Esophagus muscularis mucosa (tissue), 4 donors: ENCODE results near the gene OLFM2. TPM values are rescaled to one million over a fixed set of nuclear protein-coding genes. Genes with fewer than 3 reads are reported as not detected.

ENCODE experiments used
- DNase-seq: peaks from one replicate; pipeline ENCODE4 v3.0.0-alpha.2; 2017; ENCODE audit errors: extremely low spot score
- H3K27ac ChIP-seq, 4 donors: fragments of 200-600 bp; sonication (generic); replicated peaks in 1 of 4; 1 replicate in 3 of 4; 2 replicates in 1 of 4; pipeline ENCODE4 v1.5.1; 2016 to 2019; ENCODE audit warnings: mild to moderate bottlenecking in 1 of 4
- H3K27me3 ChIP-seq, 4 donors: fragments of 200-600 bp; sonication (generic); one replicate each; pipeline versions ENCODE4 v1.5.1 to v1.6.0; 2016 to 2019
- H3K36me3 ChIP-seq, 4 donors: fragments of 200-600 bp; sonication (generic); one replicate each; pipeline ENCODE4 v1.5.1; 2016 to 2019
- H3K4me1 ChIP-seq, 4 donors: fragments of 200-600 bp; sonication (generic); one replicate each; pipeline ENCODE4 v1.5.1; 2016 to 2019
- H3K4me3 ChIP-seq, 4 donors: fragments of 200-600 bp; sonication (generic); 1 replicate in 2 of 4; 2 replicates in 2 of 4; pipeline ENCODE4 v1.5.1; 2016 to 2019; ENCODE audit warnings: mild to moderate bottlenecking in 4 of 4, moderate library complexity in 1 of 4
- H3K9me3 ChIP-seq, 4 donors: fragments of 200-600 bp; sonication (generic); 1 replicate in 3 of 4; 2 replicates in 1 of 4; pipeline ENCODE4 v1.5.1; 2016 to 2019
- EP300 ChIP-seq: sonication (generic); formaldehyde crosslinking; IDR thresholded peaks from one replicate; pipeline ENCODE4 v1.6.1; 2017; ENCODE audit warnings: antibody characterized with exemption
- POLR2A ChIP-seq: fragments of 450-650 bp; IDR thresholded peaks from one replicate; pipeline ENCODE4 v1.6.1; 2017; ENCODE audit warnings: antibody characterized with exemption, moderate library complexity, mild to moderate bottlenecking, low read depth
- POLR2AphosphoS5 ChIP-seq, 2 donors: sonication (generic); formaldehyde crosslinking; IDR thresholded peaks; one replicate each; pipeline ENCODE4 v1.6.1; 2017; ENCODE audit warnings: antibody characterized with exemption in 2 of 2
- WGBS: methylation state at CpG from one replicate; pipeline ENCODE4 v1.1.5; 2018; 5-methylcytosine and 5-hydroxymethylcytosine counted together
- intact Hi-C: fragments of 100-400 bp; cut with DNase I; formaldehyde crosslinking; loops from one replicate; pipeline ENCODE4 v1.15.1; 2023
- total RNA-seq, 4 donors: library from RNA; depleted of rRNA; stranded (reverse); fragments of >200 nt; gene quantifications; one replicate each; pipeline versions ENCODE4 v1.1.0 to v1.2.1, GENCODE V29; 2016
- TF ChIP-seq, protein P1 (sequence below), 3 experiments: fragments of 200-600 bp in 2 of 3; fragments of 450-650 bp in 1 of 3; sonication (generic) in 2 of 3; IDR thresholded peaks; one replicate each; pipeline ENCODE4 v1.5.1; 2017 to 2019; ENCODE audit warnings: antibody characterized with exemption in 3 of 3, mild to moderate bottlenecking in 2 of 3, moderate library complexity in 1 of 3

The OLFM2 gene
- total RNA-seq, result 10 to 100 TPM in 3 of 4 donors, 1 to 10 TPM in 1; 3.6 to 17.1 (median 11.6) TPM

DNA sequence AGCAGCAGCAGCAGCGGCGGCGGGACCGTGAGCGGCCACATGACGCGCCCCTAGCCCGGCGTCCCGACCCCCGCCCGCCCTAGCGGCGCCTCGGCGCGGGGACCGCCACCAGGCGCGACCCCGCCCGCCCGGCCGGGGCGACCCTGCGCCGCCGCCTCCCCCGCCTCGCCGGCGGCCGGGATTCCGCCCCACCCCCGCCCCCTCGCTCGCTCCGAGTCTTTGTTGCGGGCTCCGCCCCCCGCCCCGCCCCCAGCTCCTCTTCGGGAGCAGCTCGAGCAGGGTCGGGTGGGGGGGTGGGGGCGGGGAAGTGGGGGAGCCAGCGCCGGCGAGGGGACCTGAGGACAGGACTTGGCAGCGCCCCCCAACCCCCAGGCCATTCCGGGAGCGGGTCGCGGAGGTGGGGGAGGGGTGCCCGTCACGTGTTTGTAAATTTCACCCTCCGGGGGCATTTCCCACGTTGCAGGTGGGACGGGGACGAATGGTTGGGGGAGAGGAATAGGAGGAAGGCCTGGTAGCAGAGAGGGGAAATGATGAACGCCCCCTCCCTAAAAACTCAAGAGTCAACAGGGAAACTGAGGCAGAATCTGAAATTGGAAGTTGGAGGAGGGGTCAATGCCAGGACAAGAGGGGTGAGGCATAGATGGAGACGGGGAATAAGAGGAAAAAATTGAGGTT is at the start of gene OLFM2:
TSS of gene OLFM2 (minus strand) at position 190 of the 675 bp plus-strand sequence. CDS start at position 41, 149 bp downstream.
- peaks cover 0 to under 1% (median 0%) of the 10 kb centered on the region in 4 donors for H3K9me3 ChIP-seq
- no peak for DNase-seq
- H3K4me3 ChIP-seq, result peak within 1 kb of the TSS; percentile 45 to 56 (median 48)
- TF ChIP-seq POLR2A (no peak), EP300 (no peak), POLR2AphosphoS5 (IDR thresholded peaks at IDR 0.05) (no peak)
- TF ChIP-seq, protein P1, sequence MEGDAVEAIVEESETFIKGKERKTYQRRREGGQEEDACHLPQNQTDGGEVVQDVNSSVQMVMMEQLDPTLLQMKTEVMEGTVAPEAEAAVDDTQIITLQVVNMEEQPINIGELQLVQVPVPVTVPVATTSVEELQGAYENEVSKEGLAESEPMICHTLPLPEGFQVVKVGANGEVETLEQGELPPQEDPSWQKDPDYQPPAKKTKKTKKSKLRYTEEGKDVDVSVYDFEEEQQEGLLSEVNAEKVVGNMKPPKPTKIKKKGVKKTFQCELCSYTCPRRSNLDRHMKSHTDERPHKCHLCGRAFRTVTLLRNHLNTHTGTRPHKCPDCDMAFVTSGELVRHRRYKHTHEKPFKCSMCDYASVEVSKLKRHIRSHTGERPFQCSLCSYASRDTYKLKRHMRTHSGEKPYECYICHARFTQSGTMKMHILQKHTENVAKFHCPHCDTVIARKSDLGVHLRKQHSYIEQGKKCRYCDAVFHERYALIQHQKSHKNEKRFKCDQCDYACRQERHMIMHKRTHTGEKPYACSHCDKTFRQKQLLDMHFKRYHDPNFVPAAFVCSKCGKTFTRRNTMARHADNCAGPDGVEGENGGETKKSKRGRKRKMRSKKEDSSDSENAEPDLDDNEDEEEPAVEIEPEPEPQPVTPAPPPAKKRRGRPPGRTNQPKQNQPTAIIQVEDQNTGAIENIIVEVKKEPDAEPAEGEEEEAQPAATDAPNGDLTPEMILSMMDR (IDR thresholded peaks at IDR 0.05), result no peak
- WGBS, result 1% methylated on average over 10 of the region's 62 CpGs
- H3K4me1 ChIP-seq, result peaks cover 14 to 36% (median 34%) of the 10 kb centered on the region in 4 donors
- intact Hi-C loops, result no loop called here
- H3K27ac ChIP-seq, result no peak within 1 kb of the TSS
- peaks cover 0 to 78% (median 22%) of the 10 kb centered on the region in 4 donors for H3K27me3 ChIP-seq
- no peaks in the 10 kb centered on the region for H3K36me3 ChIP-seq

DNA sequence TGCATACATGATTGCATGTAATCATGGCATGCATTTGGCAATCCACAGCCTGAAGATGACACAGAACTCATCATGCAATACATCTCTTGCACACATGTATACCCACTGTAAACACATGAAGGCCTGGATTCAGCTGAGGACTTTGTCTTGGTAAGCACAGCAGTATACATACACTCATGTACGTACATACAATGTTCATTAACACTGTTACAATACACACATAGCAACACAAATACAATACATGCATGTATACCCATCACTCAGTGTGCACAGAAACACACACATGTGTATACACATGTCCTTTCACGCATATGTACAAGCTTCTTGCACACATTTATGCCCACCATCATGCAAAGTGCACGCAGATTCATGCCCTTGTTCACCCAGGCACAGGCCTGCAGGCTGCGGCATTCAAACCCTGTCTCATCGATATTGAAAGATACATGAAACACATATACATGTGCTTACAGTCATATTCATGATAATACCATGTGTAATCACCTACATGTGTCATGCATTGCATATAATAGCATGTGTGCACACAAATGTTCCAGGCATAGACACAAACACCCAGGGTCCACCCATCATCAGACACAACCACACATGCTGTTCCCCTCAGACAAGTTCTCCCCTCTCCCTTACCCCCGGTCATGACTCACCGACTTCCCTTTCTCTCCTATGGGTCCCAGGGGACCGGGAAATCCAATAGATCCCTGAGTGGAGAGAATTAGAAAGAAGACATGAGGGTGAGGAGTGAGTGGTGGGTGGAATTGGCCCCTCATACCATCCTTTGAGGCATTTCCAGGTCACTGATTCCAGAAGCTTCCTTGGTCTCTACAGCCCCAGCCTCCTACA is 45.3 kb upstream of the OLFM2 start:
- 90% methylated on average over 8 of the region's 8 CpGs for whole genome bisulfite sequencing
- DNase-seq, result no peak
- TF ChIP-seq POLR2AphosphoS5 (IDR thresholded peaks at IDR 0.05) (no peak), POLR2A (no peak), EP300 (no peak)
- TF ChIP-seq, protein P1 (IDR thresholded peaks at IDR 0.05), result no peak
- Histone ChIP-seq H3K9me3 (no peaks in the 10 kb centered on the region), H3K4me1 (peaks cover 5 to 6% (median 6%) of the 10 kb centered on the region in 4 donors), H3K4me3 (no peak overlapping the region), H3K36me3 (peaks cover 4 to 69% (median 52%) of the 10 kb centered on the region in 4 donors), H3K27ac (no peak overlapping the region), H3K27me3 (no peaks in the 10 kb centered on the region)
- intact Hi-C loops, result no loop called here

DNA sequence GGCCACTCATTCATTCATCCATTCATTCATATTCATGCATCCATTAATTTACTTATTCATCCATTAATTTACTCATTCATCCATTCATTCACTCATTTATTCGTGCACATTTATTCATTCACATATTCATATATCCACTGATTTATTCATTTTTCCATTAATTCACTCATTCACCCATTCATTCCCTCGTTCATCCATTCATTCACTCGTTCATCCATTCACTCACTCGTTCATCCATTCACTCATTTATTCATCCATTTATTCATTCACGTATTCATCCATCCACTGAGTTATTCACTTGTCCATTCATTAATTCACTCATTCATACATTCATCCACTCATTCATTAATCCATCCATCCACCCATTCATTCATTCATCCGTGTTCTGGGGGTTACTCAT is 35.8 kb upstream of the OLFM2 start:
- Histone ChIP-seq H3K36me3 (peaks cover 0 to 61% (median 40%) of the 10 kb centered on the region in 4 donors), H3K27me3 (peaks cover 0 to 31% (median 0%) of the 10 kb centered on the region in 4 donors), H3K27ac (no peak overlapping the region), H3K4me1 (no peaks in the 10 kb centered on the region), H3K4me3 (no peak overlapping the region), H3K9me3 (no peaks in the 10 kb centered on the region)
- intact Hi-C loops, result no loop called here
- 90% methylated on average over 6 of the region's 6 CpGs for WGBS
- DNase-seq, result no peak
- no peak for TF ChIP-seq POLR2AphosphoS5 (IDR thresholded peaks at IDR 0.05)
- TF ChIP-seq POLR2A, result no peak
- TF ChIP-seq, protein P1 (IDR thresholded peaks at IDR 0.05), result no peak
- TF ChIP-seq EP300, result no peak

DNA sequence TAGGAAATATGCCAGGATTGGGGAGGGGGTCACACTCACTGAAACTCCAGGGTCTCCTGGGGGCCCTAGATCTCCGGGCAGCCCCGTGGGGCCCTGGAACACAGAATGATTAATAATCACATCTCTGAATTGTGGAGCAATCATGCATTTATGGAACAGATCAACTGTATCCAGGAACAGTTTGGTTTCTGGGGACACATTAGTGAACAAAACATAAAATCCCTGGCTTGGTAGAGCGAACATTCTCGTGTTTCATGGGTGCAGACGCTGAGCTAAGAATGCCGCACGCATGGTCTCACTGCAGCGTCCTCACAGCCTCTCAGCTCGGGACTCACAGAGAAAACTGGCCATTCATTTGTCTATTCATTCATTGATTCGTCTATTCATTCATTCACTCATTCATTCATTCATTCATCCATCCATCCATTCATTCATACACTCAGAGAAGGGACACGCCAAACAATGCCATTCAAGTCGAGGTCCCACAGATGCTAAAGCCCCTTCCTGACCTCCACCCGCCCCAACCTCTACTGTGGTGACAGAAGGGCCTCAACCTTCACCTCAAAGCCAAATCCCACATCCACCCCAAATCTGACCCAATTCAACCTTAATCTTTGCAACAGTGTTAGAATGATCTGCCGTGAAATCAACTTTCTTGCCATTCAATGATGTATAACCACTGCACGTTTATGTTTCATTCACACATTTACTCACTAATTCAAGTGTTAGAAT is 35.0 kb upstream of the OLFM2 start:
- Histone ChIP-seq H3K27ac (no peak overlapping the region), H3K9me3 (no peaks in the 10 kb centered on the region), H3K4me3 (no peak overlapping the region), H3K36me3 (peaks cover 0 to 57% (median 38%) of the 10 kb centered on the region in 4 donors), H3K4me1 (no peaks in the 10 kb centered on the region), H3K27me3 (peaks cover 0 to 36% (median 2%) of the 10 kb centered on the region in 4 donors)
- TF ChIP-seq, protein P1 (IDR thresholded peaks at IDR 0.05), result no peak
- no peak for TF ChIP-seq EP300
- no peak for TF ChIP-seq POLR2A
- no peak for TF ChIP-seq POLR2AphosphoS5 (IDR thresholded peaks at IDR 0.05)
- intact Hi-C loops, result no loop called here
- 69% methylated on average over 15 of the region's 15 CpGs for WGBS
- no peak for DNase-seq
